Duodenal mucosa (tissue), 2 donors: ENCODE measurements around the gene CBFA2T3.

Experiments
- H3K27ac ChIP-seq: one replicate; pipeline ENCODE4 v1.7.0; 2013; ENCODE audit warnings: low read depth, low read length
- H3K27me3 ChIP-seq, 2 donors: one replicate each; pipeline ENCODE4 v1.7.0; 2013; ENCODE audit warnings: low read length in 2 of 2, control low read depth in 1 of 2; ENCODE audit not compliant: insufficient read depth in 2 of 2, control insufficient read depth in 1 of 2
- H3K36me3 ChIP-seq, 2 donors: one replicate each; pipeline ENCODE4 v1.7.0; 2013; ENCODE audit warnings: low read length in 2 of 2, control low read depth in 1 of 2; ENCODE audit not compliant: insufficient read depth in 2 of 2, control insufficient read depth in 1 of 2
- H3K4me1 ChIP-seq, 2 donors: one replicate each; pipeline ENCODE4 v1.7.0; 2013; ENCODE audit warnings: low read length in 2 of 2, control low read depth in 1 of 2; ENCODE audit not compliant: insufficient read depth in 2 of 2, control insufficient read depth in 1 of 2
- H3K4me3 ChIP-seq, 2 donors: one replicate each; pipeline ENCODE4 v1.7.0; 2013; ENCODE audit warnings: low read length in 2 of 2, low read depth in 1 of 2
- H3K9ac ChIP-seq, 2 donors: one replicate each; pipeline ENCODE4 v1.7.0; 2013; ENCODE audit warnings: low read length in 2 of 2, low read depth in 1 of 2
- H3K9me3 ChIP-seq, 2 donors: one replicate each; pipeline ENCODE4 v1.7.0; 2013; ENCODE audit warnings: low read length in 2 of 2, control low read depth in 1 of 2; ENCODE audit not compliant: control insufficient read depth in 1 of 2

Gene CBFA2T3

DNA sequence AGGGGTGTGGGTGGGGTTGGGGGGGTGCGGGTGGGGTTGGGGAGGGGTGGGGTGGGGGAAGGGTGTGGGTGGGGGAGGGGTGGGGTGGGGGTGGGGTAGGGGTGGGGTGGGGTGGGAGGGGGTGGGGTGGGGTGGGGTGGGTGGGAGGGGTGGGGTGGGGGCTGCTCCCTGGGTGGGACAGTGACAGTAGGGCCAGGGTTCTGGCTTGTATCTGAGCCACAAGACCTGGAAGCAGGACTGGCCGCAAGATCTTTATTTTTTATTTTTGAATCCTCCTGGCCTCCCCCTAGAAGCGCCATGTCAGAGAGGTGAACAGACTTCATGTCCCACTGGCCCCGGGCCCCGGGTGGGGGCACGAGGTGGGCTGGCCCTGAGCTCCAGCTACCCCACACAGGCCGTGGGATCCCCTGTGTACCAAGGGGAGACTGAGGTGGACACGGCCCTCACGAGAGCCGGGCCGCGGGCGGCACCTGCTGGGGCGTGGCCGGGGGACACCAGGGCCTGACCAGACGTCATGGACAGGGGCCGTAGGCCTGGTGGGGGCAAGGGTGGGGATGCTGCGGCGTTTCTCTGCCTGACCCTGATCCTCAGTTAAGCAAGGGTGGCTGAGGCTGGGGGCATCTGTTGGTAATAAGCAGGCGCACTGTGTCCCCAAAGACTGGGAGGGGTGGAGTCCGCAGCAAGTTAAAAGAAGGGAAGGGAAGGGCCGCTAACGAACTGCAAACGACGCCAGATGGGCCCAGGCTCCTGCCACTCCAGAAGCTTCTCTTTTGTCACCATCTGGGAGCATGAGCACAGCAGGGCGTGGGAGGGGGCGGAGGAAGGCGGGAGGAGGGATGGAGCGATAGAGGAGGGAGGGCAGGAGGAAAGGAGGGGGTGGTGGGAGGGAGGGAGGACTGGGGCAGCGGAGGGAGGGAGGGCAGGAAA is 88.3 kb downstream of the CBFA2T3 start:
- no peaks in the 10 kb centered on the region for H3K9me3 ChIP-seq
- no peaks in the 10 kb centered on the region for H3K27me3 ChIP-seq
- H3K4me1 ChIP-seq, result peaks cover 0 to 16% of the 10 kb centered on the region in 2 donors
- H3K36me3 ChIP-seq, result peaks cover 0 to 5% of the 10 kb centered on the region in 2 donors
- no peak overlapping the region for H3K27ac ChIP-seq
- no peak overlapping the region for H3K9ac ChIP-seq
- H3K4me3 ChIP-seq, result no peak overlapping the region

DNA sequence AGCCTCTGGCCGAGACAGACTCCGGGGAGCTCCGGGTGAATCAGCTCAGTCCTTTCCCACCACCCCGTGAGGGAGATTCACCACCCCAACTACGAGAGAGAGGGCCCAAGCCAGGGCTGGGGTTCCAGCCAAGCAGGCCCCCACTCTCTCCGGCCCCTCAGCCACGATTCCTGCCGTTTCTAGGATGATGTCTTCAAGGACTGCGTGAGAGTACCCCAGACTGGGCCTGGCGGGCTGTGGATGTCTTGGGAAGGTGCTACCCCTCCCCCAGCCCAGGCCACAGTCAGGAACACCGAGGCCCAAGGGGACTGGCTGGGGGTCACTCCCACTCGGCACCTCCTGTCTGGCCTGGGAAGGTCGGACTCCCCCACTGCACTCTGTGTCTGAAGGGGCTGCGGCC is 89.0 kb downstream of the CBFA2T3 start:
- Histone ChIP-seq H3K4me3 (no peak overlapping the region), H3K9ac (no peak overlapping the region), H3K9me3 (no peaks in the 10 kb centered on the region), H3K27ac (no peak overlapping the region), H3K4me1 (peaks cover 0 to 16% of the 10 kb centered on the region in 2 donors), H3K27me3 (no peaks in the 10 kb centered on the region), H3K36me3 (peaks cover 0 to 5% of the 10 kb centered on the region in 2 donors)

DNA sequence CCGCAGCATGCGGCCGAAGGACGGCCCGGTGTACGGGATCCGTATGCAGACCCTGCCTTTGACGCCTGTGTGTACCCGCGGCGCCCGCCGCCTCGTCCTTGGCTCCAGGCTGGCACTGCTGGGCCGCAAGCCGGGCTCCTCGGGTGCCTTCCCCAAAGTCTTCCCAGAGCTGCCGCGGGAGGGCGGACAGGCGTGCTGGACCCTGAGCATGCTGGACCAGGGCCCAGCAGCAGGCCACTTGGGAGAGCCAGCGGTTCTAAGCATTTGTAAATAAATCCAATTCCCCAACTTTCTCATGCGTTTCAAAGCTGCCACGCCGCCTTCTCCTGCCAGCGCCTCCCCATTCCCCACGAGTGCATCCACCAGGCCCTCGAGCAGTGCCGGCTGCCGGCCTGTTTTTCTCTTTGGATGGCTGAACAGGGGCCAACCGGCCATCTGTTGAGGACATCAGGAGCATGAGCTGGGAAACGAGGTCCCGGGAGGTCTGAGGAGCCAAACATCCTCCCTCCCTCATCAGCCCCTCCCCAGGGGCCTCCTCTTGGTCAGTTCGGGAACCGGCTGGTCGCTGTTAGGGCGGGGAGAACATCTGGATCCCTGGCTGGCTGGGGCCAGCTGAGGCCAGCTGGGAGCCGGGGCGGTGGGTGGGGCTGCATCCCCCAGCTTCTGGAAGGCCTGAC is 90.0 kb downstream of the CBFA2T3 start:
- no peaks in the 10 kb centered on the region for H3K9me3 ChIP-seq
- H3K36me3 ChIP-seq, result peaks cover 0 to 9% of the 10 kb centered on the region in 2 donors
- H3K9ac ChIP-seq, result no peak overlapping the region
- H3K4me3 ChIP-seq, result no peak overlapping the region
- peaks cover 2 to 21% of the 10 kb centered on the region in 2 donors for H3K4me1 ChIP-seq
- no peak overlapping the region for H3K27ac ChIP-seq
- no peaks in the 10 kb centered on the region for H3K27me3 ChIP-seq

DNA sequence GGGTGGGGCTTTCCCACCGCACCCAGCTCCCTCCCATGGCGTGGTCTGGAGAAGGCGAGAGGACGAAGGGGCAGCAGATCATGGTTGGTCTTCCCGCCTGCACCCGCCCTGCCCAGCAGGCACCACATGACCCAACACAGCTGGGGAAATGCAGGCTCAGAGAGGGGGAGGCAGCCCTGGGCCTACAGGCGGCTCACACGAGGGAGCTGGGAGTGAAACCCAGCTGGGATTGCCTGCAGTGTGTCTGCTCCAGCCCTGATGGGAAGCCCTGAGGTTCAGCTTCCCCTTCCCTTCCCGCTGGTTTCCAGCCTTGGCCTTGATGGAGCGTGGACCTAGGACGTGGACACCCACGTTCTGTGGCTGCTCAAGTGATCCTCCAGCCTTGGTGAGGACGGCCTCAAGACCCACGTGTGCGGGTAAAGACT is 90.6 kb downstream of the CBFA2T3 start:
- Histone ChIP-seq H3K4me3 (no peak overlapping the region), H3K9ac (no peak overlapping the region), H3K36me3 (peaks cover 0 to 7% of the 10 kb centered on the region in 2 donors), H3K27me3 (no peaks in the 10 kb centered on the region), H3K4me1 (peaks cover 7 to 26% of the 10 kb centered on the region in 2 donors), H3K27ac (no peak overlapping the region), H3K9me3 (no peaks in the 10 kb centered on the region)

DNA sequence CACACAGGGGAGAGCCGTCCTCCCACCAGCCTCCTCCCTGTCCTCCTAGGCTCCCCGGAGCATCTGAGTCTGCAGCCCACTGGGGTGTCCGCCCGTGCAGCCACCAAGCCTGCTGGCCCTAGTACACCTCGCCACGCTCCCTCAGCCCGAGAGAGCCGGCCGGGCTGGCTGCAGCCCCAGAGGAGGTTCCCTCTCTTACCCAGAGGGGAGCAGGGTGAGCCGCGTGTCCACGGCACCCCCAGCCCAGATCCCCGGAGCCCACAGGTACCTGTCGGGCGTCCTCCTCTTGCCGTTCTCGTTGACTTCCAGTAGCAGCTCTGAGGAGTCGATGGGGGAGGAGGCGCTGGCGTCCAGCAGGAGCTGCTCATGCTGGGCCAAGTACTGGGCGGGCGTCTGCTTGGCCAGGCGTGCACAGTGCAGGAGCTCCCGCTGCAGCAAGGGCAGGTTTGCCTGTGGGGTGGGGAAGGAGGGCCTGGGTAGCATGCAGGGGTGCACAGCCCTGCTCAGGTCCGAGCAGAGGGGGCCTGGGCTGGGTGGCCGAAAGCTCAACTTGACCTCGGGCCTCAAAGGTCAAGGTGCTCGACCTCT is 91.2 kb downstream of the CBFA2T3 start:
- Histone ChIP-seq H3K9ac (no peak overlapping the region), H3K27me3 (no peaks in the 10 kb centered on the region), H3K4me3 (no peak overlapping the region), H3K36me3 (peaks cover 0 to 7% of the 10 kb centered on the region in 2 donors), H3K9me3 (no peaks in the 10 kb centered on the region), H3K4me1 (peaks cover 7 to 30% of the 10 kb centered on the region in 2 donors), H3K27ac (no peak overlapping the region)

DNA sequence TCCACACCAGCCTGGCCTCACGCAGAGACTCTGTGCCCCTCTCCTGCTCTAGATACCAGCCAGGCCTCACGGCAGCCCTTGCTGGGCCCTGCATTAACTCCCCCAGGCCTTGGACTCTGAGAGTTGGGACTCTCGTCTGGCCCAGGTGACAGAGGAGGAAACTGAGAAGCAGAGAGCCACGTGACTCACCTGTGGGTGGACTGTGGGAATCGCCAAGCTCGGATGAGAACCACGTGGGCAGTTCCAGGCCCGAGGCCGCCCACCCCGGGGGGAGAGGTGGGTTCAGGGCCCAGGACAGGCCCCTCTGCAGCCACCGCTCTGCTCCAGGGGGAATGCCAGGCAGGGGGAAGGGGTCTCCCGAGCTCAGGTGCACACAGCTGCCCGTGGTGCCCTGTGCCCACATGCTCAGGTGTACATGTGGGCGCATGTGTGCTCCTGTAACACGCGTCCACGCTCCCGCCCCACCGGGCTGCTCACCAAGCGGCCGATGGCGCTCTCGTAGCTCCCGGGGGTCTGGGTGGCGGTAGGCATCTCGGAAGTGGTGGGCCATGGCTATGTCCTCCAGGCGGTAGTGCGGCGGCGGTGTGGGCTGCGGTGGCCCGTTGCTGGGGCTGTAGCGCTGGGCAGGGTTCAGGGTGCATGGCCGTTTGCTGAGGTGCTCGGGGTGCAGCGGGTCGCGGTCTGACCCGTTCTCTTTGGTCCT is 92.3 kb downstream of the CBFA2T3 start:
- no peak overlapping the region for H3K4me3 ChIP-seq
- no peaks in the 10 kb centered on the region for H3K27me3 ChIP-seq
- H3K27ac ChIP-seq, result no peak overlapping the region
- no peak overlapping the region for H3K9ac ChIP-seq
- peaks cover 7 to 39% of the 10 kb centered on the region in 2 donors for H3K4me1 ChIP-seq
- H3K9me3 ChIP-seq, result no peaks in the 10 kb centered on the region
- peaks cover 0 to 7% of the 10 kb centered on the region in 2 donors for H3K36me3 ChIP-seq

DNA sequence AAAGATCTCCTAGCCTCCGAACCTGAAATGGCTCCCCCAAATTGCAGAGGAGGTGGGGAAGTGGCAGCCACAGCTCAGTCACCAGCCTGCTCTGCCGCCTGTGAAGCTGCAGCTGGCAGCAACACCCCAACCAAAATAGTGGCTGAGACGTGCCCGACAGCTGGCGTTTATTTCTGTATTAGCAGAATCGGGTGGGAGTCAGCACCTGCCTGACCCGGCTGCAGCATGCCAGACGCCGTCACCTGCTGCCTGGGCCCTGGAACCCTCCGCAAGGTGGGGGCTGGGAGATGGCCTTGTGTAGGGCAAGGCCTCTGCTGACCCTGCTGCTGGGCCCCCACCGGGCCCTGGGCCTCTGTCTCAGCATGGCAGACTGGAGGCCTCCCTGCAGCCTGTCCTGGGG is 93.1 kb downstream of the CBFA2T3 start:
- no peak overlapping the region for H3K27ac ChIP-seq
- no peaks in the 10 kb centered on the region for H3K9me3 ChIP-seq
- no peak overlapping the region for H3K4me3 ChIP-seq
- no peaks in the 10 kb centered on the region for H3K27me3 ChIP-seq
- peaks cover 0 to 7% of the 10 kb centered on the region in 2 donors for H3K36me3 ChIP-seq
- peaks cover 7 to 39% of the 10 kb centered on the region in 2 donors for H3K4me1 ChIP-seq
- H3K9ac ChIP-seq, result no peak overlapping the region

DNA sequence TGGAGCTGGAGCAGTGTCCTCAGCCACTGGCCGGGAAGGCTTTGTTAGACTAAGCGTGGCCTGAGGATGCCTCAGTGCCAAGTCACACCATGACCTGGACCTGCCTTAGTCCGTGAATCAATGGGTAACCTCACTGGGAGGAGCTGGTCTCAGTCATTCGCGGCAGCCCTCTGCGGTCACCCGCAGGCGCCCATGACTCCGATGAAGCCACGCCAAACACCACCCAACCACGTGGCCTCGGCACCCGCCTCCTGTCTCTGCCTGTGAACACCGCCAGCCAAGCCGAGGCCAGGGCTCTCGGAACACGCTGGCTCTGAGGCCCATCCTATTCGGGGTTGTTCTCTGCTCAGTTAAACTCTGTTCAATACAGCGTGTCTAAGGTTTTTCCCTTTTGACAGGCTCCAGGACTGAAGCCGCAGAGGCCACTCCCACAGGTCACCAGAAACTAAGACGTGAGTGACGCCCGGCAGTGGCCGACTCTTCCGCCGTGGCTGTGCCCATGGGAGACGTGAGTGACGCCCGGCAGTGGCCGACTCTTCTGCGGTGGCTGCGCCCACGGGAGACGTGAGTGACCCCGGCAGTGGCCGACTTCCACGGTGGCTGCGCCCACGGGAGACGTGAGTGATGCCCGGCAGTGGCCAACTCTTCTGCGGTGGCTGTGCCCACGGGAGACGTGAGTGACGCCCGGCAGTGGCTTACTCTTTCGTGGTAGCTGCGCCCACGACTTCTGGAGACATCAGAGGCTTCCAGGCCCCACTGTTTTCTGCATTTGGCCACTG is 93.7 kb downstream of the CBFA2T3 start:
- peaks cover 7 to 39% of the 10 kb centered on the region in 2 donors for H3K4me1 ChIP-seq
- no peaks in the 10 kb centered on the region for H3K27me3 ChIP-seq
- no peaks in the 10 kb centered on the region for H3K9me3 ChIP-seq
- H3K27ac ChIP-seq, result no peak overlapping the region
- no peak overlapping the region for H3K4me3 ChIP-seq
- peaks cover 0 to 7% of the 10 kb centered on the region in 2 donors for H3K36me3 ChIP-seq
- no peak overlapping the region for H3K9ac ChIP-seq

DNA sequence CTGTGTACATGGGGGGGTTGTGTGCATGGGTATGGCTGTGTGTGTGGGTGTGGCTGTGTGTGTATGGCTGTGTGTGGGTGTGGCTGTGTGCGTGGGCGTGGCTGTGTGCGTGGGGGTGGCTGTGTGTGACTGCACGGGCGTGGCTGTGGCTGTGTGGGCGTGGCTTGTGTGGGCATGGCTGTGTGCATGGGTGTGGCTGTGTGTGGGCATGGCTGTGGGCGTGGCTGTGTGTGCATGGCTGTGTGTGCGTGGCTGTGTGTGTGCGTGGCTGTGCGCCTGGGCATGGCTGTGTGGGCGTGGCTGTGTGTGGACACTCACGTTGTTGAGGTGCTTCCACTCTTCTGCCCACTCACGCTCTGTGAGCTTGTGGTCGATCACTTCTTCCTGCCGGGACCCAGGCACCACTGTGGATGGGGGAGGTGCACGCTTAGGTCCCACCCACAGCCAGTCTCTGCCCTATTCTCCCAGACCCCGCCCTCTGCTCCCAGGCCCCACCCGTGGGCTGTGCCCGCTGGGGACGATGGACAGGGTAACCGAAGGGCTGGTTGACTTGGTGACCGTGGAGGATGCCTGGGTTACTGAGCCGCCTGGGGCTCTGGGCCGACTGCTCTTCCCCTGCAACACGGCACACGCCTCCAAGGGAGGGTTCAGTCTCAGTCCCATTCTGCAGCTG is 94.5 kb downstream of the CBFA2T3 start:
- H3K36me3 ChIP-seq, result peaks cover 0 to 7% of the 10 kb centered on the region in 2 donors
- H3K27ac ChIP-seq, result no peak overlapping the region
- no peaks in the 10 kb centered on the region for H3K27me3 ChIP-seq
- no peaks in the 10 kb centered on the region for H3K9me3 ChIP-seq
- H3K9ac ChIP-seq, result no peak overlapping the region
- H3K4me3 ChIP-seq, result no peak overlapping the region
- H3K4me1 ChIP-seq, result peaks cover 7 to 34% of the 10 kb centered on the region in 2 donors
